AG04450 (cell line): ENCODE data around the gene RASL10A. TPM values are rescaled to one million over a fixed set of nuclear protein-coding genes. Genes with fewer than 3 reads are reported as not detected.

Experiments used
- CTCF ChIA-PET: fragments of 300-600, 350-600 bp; formaldehyde crosslinking; extraction: SDS; loops from one replicate; lab custom pipeline; 2022; ENCODE audit warnings: antibody characterized with exemption, inconsistent platforms; lab: Charles Lee
- POLR2A ChIA-PET: fragments of 350-600 bp; formaldehyde crosslinking; extraction: SDS; loops from one replicate; lab custom pipeline; 2021; ENCODE audit warnings: antibody characterized with exemption, inconsistent platforms; lab: Yijun Ruan, JAX
- DNase-seq: peaks from one replicate; pipeline ENCODE4 v3.0.0-alpha.2; 2011; ENCODE audit warnings: low read depth, low spot score
- H3K27ac ChIP-seq: one replicate; pipeline ENCODE4 v1.5.1; 2012; ENCODE audit warnings: low read depth, low read length, control low read depth
- H3K27me3 ChIP-seq: one replicate; pipeline ENCODE4 v1.6.0; 2012; ENCODE audit warnings: low read length; ENCODE audit not compliant: control insufficient read depth, insufficient read depth
- H3K4me3 ChIP-seq: 2 replicates; pipeline ENCODE4 v1.5.1; 2011; ENCODE audit warnings: mild to moderate bottlenecking, low read depth, low read length, control low read depth
- H3K9me3 ChIP-seq: 2 replicates; pipeline ENCODE4 v1.5.1; 2012; ENCODE audit warnings: low read length; ENCODE audit not compliant: control insufficient read depth, insufficient read depth
- CTCF ChIP-seq: IDR thresholded peaks from 2 replicates; pipeline ENCODE4 v1.5.1; 2011; ENCODE audit warnings: low read depth, low read length, control low read depth, inconsistent platforms
- polyA plus RNA-seq: library from polyadenylated mRNA; depleted of rRNA; stranded (reverse); fragments of >200 nt; gene quantifications from 2 replicates; pipeline ENCODE4 v1.2.3, GENCODE V29; 2011

RASL10A gene
- polyA plus RNA-seq, 1 experiment: not detected

GRCh38 chr22:29312218-29313125 is 3.0 kb downstream of the RASL10A start:
- H3K4me3 ChIP-seq: no peak overlapping the region
- peaks cover 9% of the 10 kb centered on the region; the same call in 1 of the 2 replicates for H3K9me3 ChIP-seq
- no peak for DNase-seq
- ChIA-PET CTCF (interaction anchor here (1.2 kb wide), 1 partner anchor 9 kb away, joined by 4 read pairs; no protein-coding TSS in a partner anchor), POLR2A (no interaction called here)
- no peak for TF ChIP-seq CTCF
- H3K27me3 ChIP-seq: peaks cover 36% of the 10 kb centered on the region
- H3K27ac ChIP-seq: no peak overlapping the region

- Histone ChIP-seq H3K27ac (no peak overlapping the region), H3K27me3 (peaks cover 30% of the 10 kb centered on the region), H3K4me3 (no peak overlapping the region), H3K9me3 (peaks cover 9% of the 10 kb centered on the region; the same call in 1 of the 2 replicates)
- POLR2A ChIA-PET: interaction anchor here (1.0 kb wide), 1 partner anchor 43 kb away, joined by 4 read pairs; the partner anchor contains the start of gene EWSR1
- DNase-seq: no peak
- CTCF ChIA-PET: interaction anchor here (1.0 to 1.5 kb wide), 2 partner anchors 10 to 48 kb away, joined by 3 to 6 read pairs; no protein-coding TSS in a partner anchor
- no peak for TF ChIP-seq CTCF
Observed at GRCh38 chr22:29311464-29312217, 3.9 kb downstream of the RASL10A start.

DNA sequence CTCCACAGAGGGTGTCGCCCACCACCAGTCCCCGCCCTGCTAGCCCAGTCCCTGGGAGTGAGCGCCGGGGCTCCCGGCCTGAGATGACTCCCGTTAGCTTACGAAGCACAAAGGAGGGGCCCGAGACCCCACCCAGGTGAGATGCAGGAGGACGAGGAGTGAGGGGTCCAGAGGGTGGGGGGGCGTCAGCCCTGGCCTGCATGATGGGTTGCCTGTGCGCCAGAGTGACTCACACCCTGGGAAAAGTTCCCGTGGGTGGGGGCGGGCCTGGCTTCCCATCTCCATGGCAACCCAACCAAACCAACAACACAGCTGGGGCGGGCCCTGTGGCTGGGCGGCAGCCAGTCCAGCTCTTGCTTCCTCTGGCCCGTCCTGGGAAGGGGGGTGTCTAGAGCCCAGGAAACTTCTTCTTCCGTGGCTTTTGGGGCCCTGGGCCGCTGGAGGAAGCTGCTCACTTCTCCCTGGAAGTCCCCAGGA is 4.6 kb downstream of the RASL10A start:
- POLR2A ChIA-PET: interaction anchor here (1.0 kb wide), 1 partner anchor 42 kb away, joined by 4 read pairs; the partner anchor contains the start of gene EWSR1
- H3K27ac ChIP-seq: no peak overlapping the region
- H3K9me3 ChIP-seq: peaks cover 5% of the 10 kb centered on the region; the same call in 1 of the 2 replicates
- peak; percentile 90 for DNase-seq
- CTCF ChIA-PET: interaction anchor here (1.0 to 1.5 kb wide), 2 partner anchors 11 to 48 kb away, joined by 3 to 6 read pairs; no protein-coding TSS in a partner anchor
- TF ChIP-seq CTCF: no peak
- no peak overlapping the region for H3K4me3 ChIP-seq
- peaks cover 23% of the 10 kb centered on the region for H3K27me3 ChIP-seq

- ChIA-PET CTCF (interaction anchor here (1.0 to 1.5 kb wide), 2 partner anchors 11 to 49 kb away, joined by 3 to 6 read pairs; no protein-coding TSS in a partner anchor), POLR2A (no interaction called here)
- Histone ChIP-seq H3K27ac (no peak overlapping the region), H3K27me3 (peaks cover 19% of the 10 kb centered on the region), H3K4me3 (no peak overlapping the region), H3K9me3 (peaks cover 5% of the 10 kb centered on the region; the same call in 1 of the 2 replicates)
- DNase-seq: no peak
- TF ChIP-seq CTCF: no peak
Observed at GRCh38 chr22:29310065-29310862, 5.2 kb downstream of the RASL10A start.
